HepG2 (cell line): Measurements from ENCODE around the gene COX6B1. TPM values are rescaled to one million over a fixed set of nuclear protein-coding genes. Genes with fewer than 3 reads are reported as not detected.

Experiments used
- BORCS8-MEF2B ChIP-seq: sonication (generic); formaldehyde crosslinking; IDR thresholded peaks from 2 replicates; pipeline ENCODE4 v1.8.0; 2022; ENCODE audit warnings: mild to moderate bottlenecking, missing genetic modification reagents
- GATA4 ChIP-seq: sonication (generic); IDR thresholded peaks from 2 replicates; pipeline ENCODE4 v1.6.1; 2016; ENCODE audit warnings: antibody characterized with exemption, low read depth, borderline replicate concordance
- NAIF1 ChIP-seq: sonication (generic); formaldehyde crosslinking; IDR thresholded peaks from 2 replicates; pipeline ENCODE4 v1.5.0; 2020; ENCODE audit warnings: mild to moderate bottlenecking, missing genetic modification reagents, borderline replicate concordance
- NFE2L1 ChIP-seq: sonication (generic); formaldehyde crosslinking; IDR thresholded peaks from 2 replicates; pipeline ENCODE4 v1.4.0; 2020; ENCODE audit warnings: missing genetic modification reagents, mild to moderate bottlenecking, borderline replicate concordance
- PAWR ChIP-seq: sonication (generic); formaldehyde crosslinking; IDR thresholded peaks from 2 replicates; pipeline ENCODE4 v1.4.0; 2020; ENCODE audit warnings: missing genetic modification reagents, mild to moderate bottlenecking, borderline replicate concordance
- PHB2 ChIP-seq: fragments of 450-650 bp; IDR thresholded peaks from 2 replicates; pipeline ENCODE4 v1.6.1; 2018; ENCODE audit not compliant: partially characterized antibody
- PPARG ChIP-seq: conservative IDR thresholded peaks from 2 replicates; pipeline ENCODE4 v1.6.1; 2016; ENCODE audit warnings: missing biosample characterization, missing genetic modification reagents
- PRPF4 ChIP-seq: fragments of 200-400 bp; formaldehyde crosslinking; IDR thresholded peaks from 2 replicates; pipeline ENCODE4 v1.6.1; 2016; ENCODE audit warnings: low read length, low read depth; ENCODE audit not compliant: poor library complexity, severe bottlenecking
- TOPORS ChIP-seq: sonication (generic); formaldehyde crosslinking; IDR thresholded peaks from 2 replicates; pipeline ENCODE4 v1.8.0; 2023; ENCODE audit warnings: mild to moderate bottlenecking, missing genetic modification reagents
- ZFP36L1 ChIP-seq: sonication (generic); formaldehyde crosslinking; IDR thresholded peaks from 2 replicates; pipeline ENCODE4 v1.8.0; 2022; ENCODE audit warnings: mild to moderate bottlenecking, missing genetic modification reagents, moderate library complexity
- ZNF232 ChIP-seq: sonication (generic); formaldehyde crosslinking; IDR thresholded peaks from 2 replicates; pipeline ENCODE4 v1.4.0; 2020; ENCODE audit warnings: missing genetic modification reagents, borderline replicate concordance
- ZNF251 ChIP-seq: sonication (generic); formaldehyde crosslinking; IDR thresholded peaks from 2 replicates; pipeline ENCODE4 v1.9.0; 2021; ENCODE audit warnings: mild to moderate bottlenecking, missing genetic modification reagents
- ZNF510 ChIP-seq: sonication (generic); formaldehyde crosslinking; IDR thresholded peaks from 2 replicates; pipeline ENCODE4 v1.4.0; 2020; ENCODE audit warnings: low read depth, mild to moderate bottlenecking, missing genetic modification reagents
- ZNF790 ChIP-seq: sonication (generic); formaldehyde crosslinking; IDR thresholded peaks from 2 replicates; pipeline ENCODE4 v1.8.0; 2022; ENCODE audit warnings: missing genetic modification reagents, mild to moderate bottlenecking, borderline replicate concordance
- ZNF841 ChIP-seq: sonication (generic); formaldehyde crosslinking; IDR thresholded peaks from 2 replicates; pipeline ENCODE4 v1.8.1; 2023; ENCODE audit warnings: missing genetic modification reagents, borderline replicate concordance
- ZNF879 ChIP-seq: sonication (generic); formaldehyde crosslinking; IDR thresholded peaks from 2 replicates; pipeline ENCODE4 v1.8.1; 2023; ENCODE audit warnings: missing genetic modification reagents
- polyA plus RNA-seq, 8 experiments: library from polyadenylated mRNA; depleted of rRNA in 3 of 8; stranded (reverse) in 7 of 8; unstranded in 1 of 8; fragments of >200 nt; fragmentation: Illumina TruSeq in 4 of 8; extraction: Trizol in 4 of 8; gene quantifications; 2 replicates each; pipeline versions ENCODE4 v1.2.1 to v1.2.3, GENCODE V29; 2011 to 2016; ENCODE audit warnings: low read depth in 4 of 8, missing spikeins in 1 of 8, mixed read lengths in 1 of 8; ENCODE audit not compliant: insufficient read depth in 1 of 8
- total RNA-seq, 5 experiments: library from RNA; depleted of rRNA; stranded (reverse); fragments of >200 nt; fragmentation: Illumina TruSeq; extraction: Trizol; gene quantifications; 2 replicates each; pipeline ENCODE4 v1.2.3, GENCODE V29; 2016; ENCODE audit warnings: low read depth in 1 of 5
- TF ChIP-seq, protein P1 (sequence below): sonication (generic); formaldehyde crosslinking; IDR thresholded peaks from 2 replicates; pipeline ENCODE4 v1.4.0; 2020; ENCODE audit warnings: missing genetic modification reagents, borderline replicate concordance
- TF ChIP-seq, protein P2 (sequence below), 2 experiments: fragments of 450-650 bp in 1 of 2; sonication (generic) in 1 of 2; formaldehyde crosslinking; IDR thresholded peaks; 2 replicates each; pipeline versions ENCODE4 v1.5.0 to v1.8.0; 2020 to 2022; ENCODE audit warnings: mild to moderate bottlenecking in 1 of 2, missing genetic modification reagents in 1 of 2
- TF ChIP-seq, protein P3 (sequence below): sonication (generic); formaldehyde crosslinking; IDR thresholded peaks from 2 replicates; pipeline ENCODE4 v1.4.0; 2020; ENCODE audit warnings: missing genetic modification reagents
- TF ChIP-seq, protein P4 (sequence below): sonication (generic); formaldehyde crosslinking; IDR thresholded peaks from 2 replicates; pipeline ENCODE4 v1.5.1; 2020; ENCODE audit warnings: missing genetic modification reagents, mild to moderate bottlenecking, borderline replicate concordance

The COX6B1 gene
- total and polyA plus RNA-seq, 2 of the 13 experiments (the other 11 are each of a cell fraction or from before 2014, with no cell fraction given): 481 to 487 TPM

DNA sequence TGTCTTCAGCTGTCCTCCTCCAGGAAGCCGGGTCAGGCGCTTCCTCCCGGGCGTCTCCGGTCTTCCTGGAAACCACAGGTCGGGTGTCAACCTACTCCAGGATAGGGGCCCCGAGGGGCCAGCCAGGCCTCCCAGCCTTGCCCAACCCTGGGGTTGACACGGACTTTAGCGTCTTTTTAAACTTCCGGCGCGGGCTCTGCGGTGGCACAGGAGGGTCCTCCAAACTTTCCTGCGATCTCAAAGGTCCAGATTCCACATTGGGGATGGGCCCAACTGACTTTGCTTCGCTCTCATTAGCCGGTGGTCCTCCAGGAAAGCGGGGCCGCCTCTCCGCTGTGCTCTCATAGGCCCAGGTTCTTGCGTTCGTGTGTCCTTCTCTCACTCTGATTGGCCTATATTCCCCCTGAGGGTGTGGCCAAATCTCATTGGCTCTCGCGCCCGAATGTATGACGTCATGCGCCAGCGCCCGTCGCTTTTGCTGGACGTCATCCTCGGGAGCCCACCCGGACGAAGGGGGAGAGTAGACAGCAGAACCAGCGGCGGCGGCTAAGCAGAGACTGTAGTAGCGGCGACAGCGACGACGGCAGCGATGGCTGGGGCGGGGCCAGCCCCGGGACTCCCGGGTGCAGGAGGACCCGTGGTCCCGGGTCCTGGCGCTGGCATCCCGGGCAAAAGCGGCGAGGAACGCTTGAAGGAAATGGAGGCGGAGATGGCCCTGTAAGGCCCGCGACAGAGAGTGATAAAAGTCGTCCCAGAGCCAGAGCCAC is 19.4 kb upstream of the COX6B1 start, which contains the start of gene RBM42 (continued):
- TF ChIP-seq PRPF4 (no peak), BORCS8-MEF2B (CRISPR knock-in tag) (no peak; the same call in 1 of the 2 replicates), ZNF251 (CRISPR knock-in tag) (no peak), NAIF1 (CRISPR knock-in tag) (no peak), ZNF879 (CRISPR knock-in tag) (no peak), PAWR (CRISPR knock-in tag) (no peak), GATA4 (no peak), ZNF790 (CRISPR knock-in tag) (0 out of 2 replicates have a peak, but pooled peaks have one; percentile 57), TOPORS (CRISPR knock-in tag) (no peak), ZNF510 (CRISPR knock-in tag) (no peak), PPARG (no peak), PHB2 (no peak), ZNF232 (CRISPR knock-in tag) (no peak), NFE2L1 (CRISPR knock-in tag) (no peak), ZFP36L1 (no peak), ZNF841 (CRISPR knock-in tag) (no peak)
- TF ChIP-seq, protein P1, sequence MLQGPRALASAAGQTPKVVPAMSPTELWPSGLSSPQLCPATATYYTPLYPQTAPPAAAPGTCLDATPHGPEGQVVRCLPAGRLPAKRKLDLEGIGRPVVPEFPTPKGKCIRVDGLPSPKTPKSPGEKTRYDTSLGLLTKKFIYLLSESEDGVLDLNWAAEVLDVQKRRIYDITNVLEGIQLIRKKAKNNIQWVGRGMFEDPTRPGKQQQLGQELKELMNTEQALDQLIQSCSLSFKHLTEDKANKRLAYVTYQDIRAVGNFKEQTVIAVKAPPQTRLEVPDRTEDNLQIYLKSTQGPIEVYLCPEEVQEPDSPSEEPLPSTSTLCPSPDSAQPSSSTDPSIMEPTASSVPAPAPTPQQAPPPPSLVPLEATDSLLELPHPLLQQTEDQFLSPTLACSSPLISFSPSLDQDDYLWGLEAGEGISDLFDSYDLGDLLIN (CRISPR knock-in tag): 0 out of 2 replicates have a peak, but pooled peaks have one; percentile 71
- TF ChIP-seq, protein P2, sequence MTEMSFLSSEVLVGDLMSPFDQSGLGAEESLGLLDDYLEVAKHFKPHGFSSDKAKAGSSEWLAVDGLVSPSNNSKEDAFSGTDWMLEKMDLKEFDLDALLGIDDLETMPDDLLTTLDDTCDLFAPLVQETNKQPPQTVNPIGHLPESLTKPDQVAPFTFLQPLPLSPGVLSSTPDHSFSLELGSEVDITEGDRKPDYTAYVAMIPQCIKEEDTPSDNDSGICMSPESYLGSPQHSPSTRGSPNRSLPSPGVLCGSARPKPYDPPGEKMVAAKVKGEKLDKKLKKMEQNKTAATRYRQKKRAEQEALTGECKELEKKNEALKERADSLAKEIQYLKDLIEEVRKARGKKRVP (CRISPR knock-in tag; IDR thresholded peaks at IDR 0.05): no peak
- TF ChIP-seq, protein P3, sequence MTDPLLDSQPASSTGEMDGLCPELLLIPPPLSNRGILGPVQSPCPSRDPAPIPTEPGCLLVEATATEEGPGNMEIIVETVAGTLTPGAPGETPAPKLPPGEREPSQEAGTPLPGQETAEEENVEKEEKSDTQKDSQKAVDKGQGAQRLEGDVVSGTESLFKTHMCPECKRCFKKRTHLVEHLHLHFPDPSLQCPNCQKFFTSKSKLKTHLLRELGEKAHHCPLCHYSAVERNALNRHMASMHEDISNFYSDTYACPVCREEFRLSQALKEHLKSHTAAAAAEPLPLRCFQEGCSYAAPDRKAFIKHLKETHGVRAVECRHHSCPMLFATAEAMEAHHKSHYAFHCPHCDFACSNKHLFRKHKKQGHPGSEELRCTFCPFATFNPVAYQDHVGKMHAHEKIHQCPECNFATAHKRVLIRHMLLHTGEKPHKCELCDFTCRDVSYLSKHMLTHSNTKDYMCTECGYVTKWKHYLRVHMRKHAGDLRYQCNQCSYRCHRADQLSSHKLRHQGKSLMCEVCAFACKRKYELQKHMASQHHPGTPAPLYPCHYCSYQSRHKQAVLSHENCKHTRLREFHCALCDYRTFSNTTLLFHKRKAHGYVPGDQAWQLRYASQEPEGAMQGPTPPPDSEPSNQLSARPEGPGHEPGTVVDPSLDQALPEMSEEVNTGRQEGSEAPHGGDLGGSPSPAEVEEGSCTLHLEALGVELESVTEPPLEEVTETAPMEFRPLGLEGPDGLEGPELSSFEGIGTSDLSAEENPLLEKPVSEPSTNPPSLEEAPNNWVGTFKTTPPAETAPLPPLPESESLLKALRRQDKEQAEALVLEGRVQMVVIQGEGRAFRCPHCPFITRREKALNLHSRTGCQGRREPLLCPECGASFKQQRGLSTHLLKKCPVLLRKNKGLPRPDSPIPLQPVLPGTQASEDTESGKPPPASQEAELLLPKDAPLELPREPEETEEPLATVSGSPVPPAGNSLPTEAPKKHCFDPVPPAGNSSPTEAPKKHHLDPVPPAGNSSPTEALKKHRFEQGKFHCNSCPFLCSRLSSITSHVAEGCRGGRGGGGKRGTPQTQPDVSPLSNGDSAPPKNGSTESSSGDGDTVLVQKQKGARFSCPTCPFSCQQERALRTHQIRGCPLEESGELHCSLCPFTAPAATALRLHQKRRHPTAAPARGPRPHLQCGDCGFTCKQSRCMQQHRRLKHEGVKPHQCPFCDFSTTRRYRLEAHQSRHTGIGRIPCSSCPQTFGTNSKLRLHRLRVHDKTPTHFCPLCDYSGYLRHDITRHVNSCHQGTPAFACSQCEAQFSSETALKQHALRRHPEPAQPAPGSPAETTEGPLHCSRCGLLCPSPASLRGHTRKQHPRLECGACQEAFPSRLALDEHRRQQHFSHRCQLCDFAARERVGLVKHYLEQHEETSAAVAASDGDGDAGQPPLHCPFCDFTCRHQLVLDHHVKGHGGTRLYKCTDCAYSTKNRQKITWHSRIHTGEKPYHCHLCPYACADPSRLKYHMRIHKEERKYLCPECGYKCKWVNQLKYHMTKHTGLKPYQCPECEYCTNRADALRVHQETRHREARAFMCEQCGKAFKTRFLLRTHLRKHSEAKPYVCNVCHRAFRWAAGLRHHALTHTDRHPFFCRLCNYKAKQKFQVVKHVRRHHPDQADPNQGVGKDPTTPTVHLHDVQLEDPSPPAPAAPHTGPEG: no peak
- TF ChIP-seq, protein P4, sequence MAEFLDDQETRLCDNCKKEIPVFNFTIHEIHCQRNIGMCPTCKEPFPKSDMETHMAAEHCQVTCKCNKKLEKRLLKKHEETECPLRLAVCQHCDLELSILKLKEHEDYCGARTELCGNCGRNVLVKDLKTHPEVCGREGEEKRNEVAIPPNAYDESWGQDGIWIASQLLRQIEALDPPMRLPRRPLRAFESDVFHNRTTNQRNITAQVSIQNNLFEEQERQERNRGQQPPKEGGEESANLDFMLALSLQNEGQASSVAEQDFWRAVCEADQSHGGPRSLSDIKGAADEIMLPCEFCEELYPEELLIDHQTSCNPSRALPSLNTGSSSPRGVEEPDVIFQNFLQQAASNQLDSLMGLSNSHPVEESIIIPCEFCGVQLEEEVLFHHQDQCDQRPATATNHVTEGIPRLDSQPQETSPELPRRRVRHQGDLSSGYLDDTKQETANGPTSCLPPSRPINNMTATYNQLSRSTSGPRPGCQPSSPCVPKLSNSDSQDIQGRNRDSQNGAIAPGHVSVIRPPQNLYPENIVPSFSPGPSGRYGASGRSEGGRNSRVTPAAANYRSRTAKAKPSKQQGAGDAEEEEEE (CRISPR knock-in tag): no peak
